Transverse colon (tissue), 4 donors: ENCODE measurements around the gene CCDC91. TPM values are rescaled to one million over a fixed set of nuclear protein-coding genes. Genes with fewer than 3 reads are reported as not detected.

Experiments used
- DNase-seq: peaks from one replicate; pipeline ENCODE4 v3.0.0-alpha.2; 2019
- H3K27ac ChIP-seq, 4 donors: fragments of 200-600 bp; sonication (generic); 2 replicates each; pipeline ENCODE4 v1.5.1; 2016 to 2018; ENCODE audit warnings: inconsistent platforms in 4 of 4
- H3K27me3 ChIP-seq: fragments of 200-600 bp; sonication (generic); 2 replicates; pipeline ENCODE4 v1.5.1; 2017; ENCODE audit warnings: inconsistent platforms
- H3K36me3 ChIP-seq, 4 donors: fragments of 200-600 bp; sonication (generic); 2 replicates each; pipeline ENCODE4 v1.5.1; 2017 to 2019; ENCODE audit warnings: inconsistent platforms in 4 of 4
- H3K4me1 ChIP-seq, 4 donors: fragments of 200-600 bp; sonication (generic); 2 replicates each; pipeline ENCODE4 v1.5.1; 2017 to 2020; ENCODE audit warnings: inconsistent platforms in 4 of 4
- H3K4me3 ChIP-seq, 4 donors: fragments of 200-600 bp; sonication (generic); 1 replicate in 1 of 4; 2 replicates in 3 of 4; pipeline versions ENCODE4 v1.5.1 to v1.6.1; 2017 to 2019; ENCODE audit warnings: inconsistent platforms in 4 of 4
- H3K9me3 ChIP-seq, 2 donors: fragments of 200-600 bp; sonication (generic); 2 replicates each; pipeline ENCODE4 v1.5.1; 2017 to 2019; ENCODE audit warnings: inconsistent platforms in 2 of 2
- EP300 ChIP-seq: sonication (generic); formaldehyde crosslinking; IDR thresholded peaks from one replicate; pipeline ENCODE4 v1.6.1; 2017; ENCODE audit warnings: antibody characterized with exemption, low read depth
- POLR2A ChIP-seq: fragments of 450-650 bp; IDR thresholded peaks from one replicate; pipeline ENCODE4 v1.6.1; 2016; ENCODE audit warnings: antibody characterized with exemption, mild to moderate bottlenecking, moderate library complexity
- POLR2AphosphoS5 ChIP-seq, 3 donors: sonication (generic); formaldehyde crosslinking; IDR thresholded peaks; one replicate each; pipeline ENCODE4 v1.6.1; 2016; ENCODE audit warnings: antibody characterized with exemption in 3 of 3
- WGBS, 2 donors: methylation state at CpG; one replicate each; pipeline ENCODE4 v1.1.5; 2018; ENCODE audit warnings: low coverage in 1 of 2; 5-methylcytosine and 5-hydroxymethylcytosine counted together
- in situ Hi-C, 4 donors: fragments of 200-750 bp; cut with MboI; loops; one replicate each; pipeline versions ENCODE4 v1.15.0 to v1.15.1; 2017; ENCODE audit warnings: low sequenced_read_pairs in 3 of 4, low pct_ligation_motif_present in 1 of 4, low pct_unique_long_range_greater_than_20kb in 1 of 4
- intact Hi-C: fragments of 100-400 bp; cut with DNase I; formaldehyde crosslinking; loops from one replicate; pipeline ENCODE4 v1.15.1; 2023; ENCODE audit warnings: low total_unique reads
- total RNA-seq, 4 donors: library from RNA; depleted of rRNA; stranded (reverse); fragments of >200 nt; gene quantifications; one replicate each; pipeline ENCODE4 v1.1.0, GENCODE V29; 2016
- TF ChIP-seq, protein P1 (sequence below), 5 experiments: fragments of 200-600 bp in 3 of 5; fragments of 450-650 bp in 2 of 5; sonication (generic) in 3 of 5; IDR thresholded peaks; 1 replicate in 2 of 5; 2 replicates in 3 of 5; pipeline ENCODE4 v1.5.1; 2016 to 2017; ENCODE audit warnings: antibody characterized with exemption in 5 of 5, inconsistent platforms in 3 of 5, mild to moderate bottlenecking in 2 of 5, moderate library complexity in 1 of 5

Gene CCDC91
- total RNA-seq, 4 donors from 2014 or later, result 8.4 to 37.8 (median 35.5) TPM

DNA sequence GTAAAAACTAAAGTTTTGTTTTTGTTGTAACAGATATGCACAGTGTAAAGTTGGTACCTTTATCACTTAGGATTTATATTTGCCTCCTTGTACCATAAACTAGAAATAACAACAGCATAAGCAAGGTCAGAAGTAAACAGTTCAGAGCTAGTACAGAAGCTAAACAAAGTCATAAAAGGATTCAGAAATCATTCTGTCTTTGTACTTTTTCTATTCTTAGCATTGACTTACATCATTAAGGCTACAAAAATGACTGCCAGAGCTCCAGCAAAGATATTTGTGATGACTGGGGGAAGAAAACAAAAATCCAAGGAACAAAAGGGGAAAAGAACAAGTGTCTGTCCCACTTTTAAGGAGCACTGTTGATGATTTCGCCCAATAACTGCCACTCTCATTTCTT, 347.2 kb downstream of the CCDC91 start:
- intact Hi-C loops, result no loop called here
- no peaks in the 10 kb centered on the region for H3K9me3 ChIP-seq
- H3K4me3 ChIP-seq, result no peak overlapping the region
- WGBS, 2 donors, result 84 to 89% methylated on average over 1 of the region's 1 CpG
- H3K27ac ChIP-seq, result peak overlapping the region in 1 of 4 donors; percentile 4
- TF ChIP-seq EP300 (no peak), POLR2A (no peak), POLR2AphosphoS5 (IDR thresholded peaks at IDR 0.05) (no peak)
- TF ChIP-seq, protein P1, sequence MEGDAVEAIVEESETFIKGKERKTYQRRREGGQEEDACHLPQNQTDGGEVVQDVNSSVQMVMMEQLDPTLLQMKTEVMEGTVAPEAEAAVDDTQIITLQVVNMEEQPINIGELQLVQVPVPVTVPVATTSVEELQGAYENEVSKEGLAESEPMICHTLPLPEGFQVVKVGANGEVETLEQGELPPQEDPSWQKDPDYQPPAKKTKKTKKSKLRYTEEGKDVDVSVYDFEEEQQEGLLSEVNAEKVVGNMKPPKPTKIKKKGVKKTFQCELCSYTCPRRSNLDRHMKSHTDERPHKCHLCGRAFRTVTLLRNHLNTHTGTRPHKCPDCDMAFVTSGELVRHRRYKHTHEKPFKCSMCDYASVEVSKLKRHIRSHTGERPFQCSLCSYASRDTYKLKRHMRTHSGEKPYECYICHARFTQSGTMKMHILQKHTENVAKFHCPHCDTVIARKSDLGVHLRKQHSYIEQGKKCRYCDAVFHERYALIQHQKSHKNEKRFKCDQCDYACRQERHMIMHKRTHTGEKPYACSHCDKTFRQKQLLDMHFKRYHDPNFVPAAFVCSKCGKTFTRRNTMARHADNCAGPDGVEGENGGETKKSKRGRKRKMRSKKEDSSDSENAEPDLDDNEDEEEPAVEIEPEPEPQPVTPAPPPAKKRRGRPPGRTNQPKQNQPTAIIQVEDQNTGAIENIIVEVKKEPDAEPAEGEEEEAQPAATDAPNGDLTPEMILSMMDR (IDR thresholded peaks at IDR 0.05), result no peak
- H3K4me1 ChIP-seq, result peaks cover 0 to 10% (median 0%) of the 10 kb centered on the region in 4 donors
- H3K36me3 ChIP-seq, result no peaks in the 10 kb centered on the region
- in situ Hi-C loops, result no loop called here
- H3K27me3 ChIP-seq, result no peaks in the 10 kb centered on the region
- DNase-seq, result no peak

DNA sequence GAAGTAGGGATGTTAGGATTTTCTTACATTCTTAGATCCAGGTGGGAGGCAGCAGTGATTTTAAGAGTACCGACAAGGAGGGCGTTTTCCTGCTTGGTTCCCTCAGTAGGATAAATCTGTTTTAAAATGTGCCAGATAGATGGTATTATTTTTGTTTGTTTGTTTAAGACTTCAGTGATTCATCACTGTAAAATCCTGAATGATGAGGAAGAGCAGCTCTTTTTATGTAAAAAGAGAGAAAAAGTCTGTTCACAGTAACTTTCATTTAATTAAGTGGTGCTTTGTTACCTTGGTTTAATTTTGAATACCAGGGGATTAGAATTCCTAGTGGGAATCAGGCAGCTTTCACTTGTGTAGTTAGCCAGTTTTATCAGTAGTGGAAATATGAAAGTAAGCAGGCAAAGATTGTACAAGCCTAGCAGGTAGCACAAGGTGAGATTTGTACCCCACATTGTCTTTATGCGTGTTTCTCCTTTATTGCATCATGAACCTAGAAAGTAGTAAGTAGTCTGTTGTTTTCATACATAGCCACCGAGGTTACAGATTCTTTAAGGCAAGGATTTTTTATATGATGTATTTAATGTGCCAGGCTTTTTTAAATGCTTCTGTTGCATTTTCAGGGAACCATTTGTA, 349.6 kb downstream of the CCDC91 start:
- in situ Hi-C loops, result no loop called here
- intact Hi-C loops, result no loop called here
- WGBS, 2 donors, result 92 to 93% methylated on average over 4 of the region's 4 CpGs
- Histone ChIP-seq H3K36me3 (no peaks in the 10 kb centered on the region), H3K4me3 (no peak overlapping the region), H3K9me3 (no peaks in the 10 kb centered on the region), H3K27me3 (no peaks in the 10 kb centered on the region), H3K4me1 (peaks cover 0 to 10% (median 0%) of the 10 kb centered on the region in 4 donors), H3K27ac (no peak overlapping the region)
- TF ChIP-seq EP300 (no peak), POLR2A (no peak), POLR2AphosphoS5 (IDR thresholded peaks at IDR 0.05) (no peak)
- TF ChIP-seq, protein P1 (IDR thresholded peaks at IDR 0.05), result no peak
- no peak for DNase-seq

DNA sequence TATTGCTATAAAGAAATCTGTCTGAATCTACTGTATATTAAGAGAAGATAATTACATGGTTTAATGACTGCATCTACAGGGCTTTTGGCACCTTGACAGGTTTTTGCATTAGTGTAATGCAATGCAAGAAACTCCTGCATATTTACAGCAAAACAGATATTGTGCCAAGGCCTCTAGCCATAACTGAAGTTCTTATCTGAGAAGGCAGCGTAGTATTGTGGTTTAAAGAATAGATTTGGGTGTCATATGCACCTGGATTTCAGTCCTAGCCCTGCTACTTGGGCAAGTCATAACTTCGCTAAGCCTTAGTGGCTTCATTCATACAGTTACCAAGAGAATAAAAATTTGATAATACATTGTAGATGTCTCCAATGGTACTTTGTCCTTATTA, 350.1 kb downstream of the CCDC91 start:
- 81 to 95% methylated on average over 2 of the region's 2 CpGs for WGBS, 2 donors
- no peak for TF ChIP-seq POLR2A
- no peak for TF ChIP-seq POLR2AphosphoS5 (IDR thresholded peaks at IDR 0.05)
- TF ChIP-seq, protein P1 (IDR thresholded peaks at IDR 0.05), result no peak
- no peak for TF ChIP-seq EP300
- no peak overlapping the region for H3K4me3 ChIP-seq
- no peak overlapping the region for H3K27ac ChIP-seq
- H3K36me3 ChIP-seq, result no peaks in the 10 kb centered on the region
- in situ Hi-C loops, result no loop called here
- DNase-seq, result no peak
- no peaks in the 10 kb centered on the region for H3K9me3 ChIP-seq
- H3K27me3 ChIP-seq, result no peaks in the 10 kb centered on the region
- peaks cover 0 to 10% (median 0%) of the 10 kb centered on the region in 4 donors for H3K4me1 ChIP-seq
- intact Hi-C loops, result no loop called here

DNA sequence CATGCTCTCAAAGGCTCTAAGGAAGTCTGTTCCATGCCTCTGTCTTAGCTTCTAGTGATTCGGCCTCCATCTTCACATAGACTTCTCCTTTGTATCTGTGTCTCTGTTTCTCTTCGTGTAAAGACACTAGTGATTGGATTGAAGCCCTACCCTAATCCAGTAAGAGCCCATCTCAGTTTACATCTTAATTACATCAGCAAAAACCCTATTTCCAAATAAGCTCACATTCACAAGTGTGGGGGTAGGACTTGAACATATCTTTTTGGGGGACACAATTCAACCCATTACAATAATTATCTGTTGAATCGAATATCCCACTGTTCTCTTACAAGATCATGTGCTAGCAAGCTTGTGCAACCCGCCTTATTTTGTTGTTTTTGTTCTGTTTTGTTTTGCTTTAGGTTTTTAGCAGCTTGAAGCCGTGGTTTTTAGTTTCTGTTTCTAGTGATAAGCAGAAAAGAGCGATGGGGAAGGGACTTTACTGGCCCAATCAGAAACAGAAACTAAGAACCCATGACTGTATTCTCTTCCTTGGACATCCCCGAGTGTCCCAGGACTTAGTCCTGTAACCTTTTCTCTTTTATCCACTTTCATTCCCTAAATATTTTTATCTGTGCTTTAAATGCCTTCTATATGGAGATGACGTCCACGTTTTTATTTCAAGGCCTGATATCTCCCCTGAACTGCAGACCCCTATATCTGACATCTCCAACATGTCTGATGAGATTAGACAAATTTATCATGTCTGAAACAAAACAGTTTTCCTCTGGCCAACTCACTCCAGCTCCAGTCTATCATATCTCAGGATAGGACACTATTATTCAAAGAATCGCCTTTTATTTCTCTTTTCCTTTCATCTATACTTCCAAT, 353.0 kb downstream of the CCDC91 start:
- 76 to 79% methylated on average over 10 of the region's 10 CpGs for WGBS, 2 donors
- in situ Hi-C loops, result no loop called here
- Histone ChIP-seq H3K27ac (peak overlapping the region in 1 of 4 donors; percentile 28), H3K9me3 (no peaks in the 10 kb centered on the region), H3K36me3 (no peaks in the 10 kb centered on the region), H3K4me3 (no peak overlapping the region), H3K4me1 (no peaks in the 10 kb centered on the region), H3K27me3 (no peaks in the 10 kb centered on the region)
- intact Hi-C loops, result no loop called here
- no peak for DNase-seq
- no peak for TF ChIP-seq POLR2A
- TF ChIP-seq, protein P1 (IDR thresholded peaks at IDR 0.05), result no peak
- TF ChIP-seq EP300, result no peak
- TF ChIP-seq POLR2AphosphoS5 (IDR thresholded peaks at IDR 0.05), result no peak
